ENCODE data around the gene ZNF789. TPM values are rescaled to one million over a fixed set of nuclear protein-coding genes. Genes with fewer than 3 reads are reported as not detected.
A peak's percentile ranks its signal among the peaks of the same experiment; 100 is the strongest.

The ZNF789 gene
- total and polyA plus RNA-seq, 9 of the 15 experiments (the other 6 are each of a cell fraction or from before 2014, with no cell fraction given), result 6.1 to 57.0 (median 24.8) TPM

DNA sequence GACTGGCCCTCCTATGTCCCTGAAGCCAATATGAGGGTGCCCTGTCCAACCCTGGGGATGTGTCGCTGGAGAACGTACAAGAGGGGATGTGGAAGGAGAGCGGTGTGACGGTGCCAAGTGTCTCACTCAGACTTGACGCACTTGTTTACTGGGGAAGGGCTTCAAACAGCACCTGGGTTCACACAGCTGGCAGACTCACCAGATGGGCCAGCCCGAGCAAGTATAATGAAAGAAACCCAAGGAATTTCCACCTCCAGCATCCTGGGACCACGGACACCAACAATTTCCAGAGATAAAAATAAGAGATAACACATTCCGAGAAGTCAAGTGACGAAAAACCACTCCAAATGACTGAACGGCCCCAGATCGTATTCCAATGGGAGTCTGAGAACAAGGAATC lies 12.0 kb upstream of the ZNF789 start (continued):
- TF ChIP-seq, protein P1, sequence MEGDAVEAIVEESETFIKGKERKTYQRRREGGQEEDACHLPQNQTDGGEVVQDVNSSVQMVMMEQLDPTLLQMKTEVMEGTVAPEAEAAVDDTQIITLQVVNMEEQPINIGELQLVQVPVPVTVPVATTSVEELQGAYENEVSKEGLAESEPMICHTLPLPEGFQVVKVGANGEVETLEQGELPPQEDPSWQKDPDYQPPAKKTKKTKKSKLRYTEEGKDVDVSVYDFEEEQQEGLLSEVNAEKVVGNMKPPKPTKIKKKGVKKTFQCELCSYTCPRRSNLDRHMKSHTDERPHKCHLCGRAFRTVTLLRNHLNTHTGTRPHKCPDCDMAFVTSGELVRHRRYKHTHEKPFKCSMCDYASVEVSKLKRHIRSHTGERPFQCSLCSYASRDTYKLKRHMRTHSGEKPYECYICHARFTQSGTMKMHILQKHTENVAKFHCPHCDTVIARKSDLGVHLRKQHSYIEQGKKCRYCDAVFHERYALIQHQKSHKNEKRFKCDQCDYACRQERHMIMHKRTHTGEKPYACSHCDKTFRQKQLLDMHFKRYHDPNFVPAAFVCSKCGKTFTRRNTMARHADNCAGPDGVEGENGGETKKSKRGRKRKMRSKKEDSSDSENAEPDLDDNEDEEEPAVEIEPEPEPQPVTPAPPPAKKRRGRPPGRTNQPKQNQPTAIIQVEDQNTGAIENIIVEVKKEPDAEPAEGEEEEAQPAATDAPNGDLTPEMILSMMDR (IDR thresholded peaks at IDR 0.05 in 2 of 3, conservative IDR thresholded peaks at IDR 0.05 in 1 of 3; ENCODE audit: insufficient read depth in 2 of 3, low read depth in 1 of 3, low read length in 3 of 3), result no peak
- TF ChIP-seq CBX3 (IDR thresholded peaks at IDR 0.05; ENCODE audit: borderline replicate concordance in 1 of 2, low read length in 2 of 2), result no peak

DNA sequence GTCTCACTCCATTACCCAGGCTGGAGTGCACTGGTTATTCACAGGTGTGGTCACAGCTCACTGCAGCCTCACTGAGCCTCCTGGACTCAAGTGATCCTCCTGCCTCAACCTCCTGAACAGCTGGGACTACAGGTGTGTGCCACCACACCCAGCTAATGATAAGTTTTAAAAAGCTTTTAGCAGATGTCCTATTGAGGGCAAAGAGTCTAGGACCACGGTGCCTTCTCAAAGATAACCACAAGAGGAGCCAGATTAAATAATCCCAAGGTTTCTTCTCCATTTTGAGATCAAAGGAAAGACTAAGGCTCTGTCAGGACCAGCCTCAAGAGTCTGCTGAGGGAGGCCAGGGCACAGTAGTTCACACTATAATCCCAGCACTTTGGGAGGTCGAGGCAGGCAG lies 11.5 kb upstream of the ZNF789 start:
- Histone ChIP-seq H3K27ac (ENCODE audit: extremely low read depth, low read depth, low read length) (no peak overlapping the region), H3K9me1 (ENCODE audit: control insufficient read depth, insufficient read depth, low read length) (no peaks in the 10 kb centered on the region), H3K4me1 (replicated peaks in 1 of 2; ENCODE audit: control insufficient read depth in 2 of 2, insufficient read depth in 2 of 2, low read length in 2 of 2) (peaks cover 13 to 34% of the 10 kb centered on the region in 2 experiments; a peak in 4 of 5 replicates), H3K36me3 (ENCODE audit: control insufficient read depth, insufficient read depth, low read length) (peaks cover 88% of the 10 kb centered on the region), H3K27me3 (ENCODE audit: control insufficient read depth in 2 of 2, insufficient read depth in 2 of 2, low read length in 2 of 2) (no peaks in the 10 kb centered on the region), H3K4me2 (ENCODE audit: insufficient read depth, low read length) (no peak overlapping the region), H4K20me1 (replicated peaks; ENCODE audit: control insufficient read depth, insufficient read depth, low read length) (peaks cover 58% of the 10 kb centered on the region), H2AFZ (ENCODE audit: low read depth, low read length) (no peak overlapping the region), H3K79me2 (ENCODE audit: control insufficient read depth, insufficient read depth, low read length) (peaks cover 93% of the 10 kb centered on the region), H3K9me3 (replicated peaks; ENCODE audit: control insufficient read depth, insufficient read depth, low read depth, low read length) (no peaks in the 10 kb centered on the region), H3K9ac (ENCODE audit: insufficient read depth in 1 of 2, low read depth in 2 of 2, low read length in 2 of 2) (peak overlapping the region in 1 of 2 experiments; percentile 33; a peak in 1 of 4 replicates), H3K4me3 (no peak overlapping the region)
- DNase-seq (ENCODE audit: extremely low read depth in 1 of 4, low spot score in 3 of 4) (no peak), ATAC-seq (no peak), FAIRE-seq (no peak)
- in situ Hi-C loops (cut with MboI), result no loop called here
- WGBS (ENCODE audit: insufficient coverage, low coverage, missing lambda C conversion rate), result 73% methylated on average over 2 of the region's 2 CpGs
- intact Hi-C loops (cut with micrococcal nuclease), result no loop called here
- CTCF ChIA-PET (ENCODE audit: low intra/inter-chr PET ratio), result no interaction called here
- BruUV-seq (replicated peaks), result no TSS peak
- POLR2A ChIA-PET, result interaction anchor here (0.6 to 1.5 kb wide), 3 partner anchors 52 to 777 kb away, joined by 3 to 6 read pairs (median 3); partner anchors contain the start of genes BUD31 and PDAP1
- TF ChIP-seq ARHGAP35 (IDR thresholded peaks at IDR 0.05; ENCODE audit: partially characterized antibody), result no peak
- TF ChIP-seq, protein P2, sequence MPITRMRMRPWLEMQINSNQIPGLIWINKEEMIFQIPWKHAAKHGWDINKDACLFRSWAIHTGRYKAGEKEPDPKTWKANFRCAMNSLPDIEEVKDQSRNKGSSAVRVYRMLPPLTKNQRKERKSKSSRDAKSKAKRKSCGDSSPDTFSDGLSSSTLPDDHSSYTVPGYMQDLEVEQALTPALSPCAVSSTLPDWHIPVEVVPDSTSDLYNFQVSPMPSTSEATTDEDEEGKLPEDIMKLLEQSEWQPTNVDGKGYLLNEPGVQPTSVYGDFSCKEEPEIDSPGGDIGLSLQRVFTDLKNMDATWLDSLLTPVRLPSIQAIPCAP (CRISPR knock-in tag; IDR thresholded peaks at IDR 0.05; ENCODE audit: borderline replicate concordance), result no peak
- TF ChIP-seq, protein P1 (IDR thresholded peaks at IDR 0.05 in 2 of 3, conservative IDR thresholded peaks at IDR 0.05 in 1 of 3; ENCODE audit: insufficient read depth in 2 of 3, low read depth in 1 of 3, low read length in 3 of 3), result peak in 1 of 3 experiments; percentile 17; a peak in 1 of 6 replicates
- TF ChIP-seq, protein P3, sequence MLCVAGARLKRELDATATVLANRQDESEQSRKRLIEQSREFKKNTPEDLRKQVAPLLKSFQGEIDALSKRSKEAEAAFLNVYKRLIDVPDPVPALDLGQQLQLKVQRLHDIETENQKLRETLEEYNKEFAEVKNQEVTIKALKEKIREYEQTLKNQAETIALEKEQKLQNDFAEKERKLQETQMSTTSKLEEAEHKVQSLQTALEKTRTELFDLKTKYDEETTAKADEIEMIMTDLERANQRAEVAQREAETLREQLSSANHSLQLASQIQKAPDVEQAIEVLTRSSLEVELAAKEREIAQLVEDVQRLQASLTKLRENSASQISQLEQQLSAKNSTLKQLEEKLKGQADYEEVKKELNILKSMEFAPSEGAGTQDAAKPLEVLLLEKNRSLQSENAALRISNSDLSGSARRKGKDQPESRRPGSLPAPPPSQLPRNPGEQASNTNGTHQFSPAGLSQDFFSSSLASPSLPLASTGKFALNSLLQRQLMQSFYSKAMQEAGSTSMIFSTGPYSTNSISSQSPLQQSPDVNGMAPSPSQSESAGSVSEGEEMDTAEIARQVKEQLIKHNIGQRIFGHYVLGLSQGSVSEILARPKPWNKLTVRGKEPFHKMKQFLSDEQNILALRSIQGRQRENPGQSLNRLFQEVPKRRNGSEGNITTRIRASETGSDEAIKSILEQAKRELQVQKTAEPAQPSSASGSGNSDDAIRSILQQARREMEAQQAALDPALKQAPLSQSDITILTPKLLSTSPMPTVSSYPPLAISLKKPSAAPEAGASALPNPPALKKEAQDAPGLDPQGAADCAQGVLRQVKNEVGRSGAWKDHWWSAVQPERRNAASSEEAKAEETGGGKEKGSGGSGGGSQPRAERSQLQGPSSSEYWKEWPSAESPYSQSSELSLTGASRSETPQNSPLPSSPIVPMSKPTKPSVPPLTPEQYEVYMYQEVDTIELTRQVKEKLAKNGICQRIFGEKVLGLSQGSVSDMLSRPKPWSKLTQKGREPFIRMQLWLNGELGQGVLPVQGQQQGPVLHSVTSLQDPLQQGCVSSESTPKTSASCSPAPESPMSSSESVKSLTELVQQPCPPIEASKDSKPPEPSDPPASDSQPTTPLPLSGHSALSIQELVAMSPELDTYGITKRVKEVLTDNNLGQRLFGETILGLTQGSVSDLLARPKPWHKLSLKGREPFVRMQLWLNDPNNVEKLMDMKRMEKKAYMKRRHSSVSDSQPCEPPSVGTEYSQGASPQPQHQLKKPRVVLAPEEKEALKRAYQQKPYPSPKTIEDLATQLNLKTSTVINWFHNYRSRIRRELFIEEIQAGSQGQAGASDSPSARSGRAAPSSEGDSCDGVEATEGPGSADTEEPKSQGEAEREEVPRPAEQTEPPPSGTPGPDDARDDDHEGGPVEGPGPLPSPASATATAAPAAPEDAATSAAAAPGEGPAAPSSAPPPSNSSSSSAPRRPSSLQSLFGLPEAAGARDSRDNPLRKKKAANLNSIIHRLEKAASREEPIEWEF (CRISPR knock-in tag; IDR thresholded peaks at IDR 0.05), result no peak
- no peak for TF ChIP-seq NR1H2 (CRISPR knock-in tag; IDR thresholded peaks at IDR 0.05)
- no peak for TF ChIP-seq ZFP30 (CRISPR knock-in tag; IDR thresholded peaks at IDR 0.05; ENCODE audit: borderline replicate concordance)
- TF ChIP-seq CBFB (CRISPR knock-in tag; IDR thresholded peaks at IDR 0.05), result 0 out of 2 replicates have a peak, but pooled peaks have one; percentile 13
- no peak for TF ChIP-seq ZNF232 (CRISPR knock-in tag; IDR thresholded peaks at IDR 0.05)

Measured in K562 (cell line).